ENCODE data around the gene ZDHHC3.
A peak's percentile ranks its signal among the peaks of the same experiment; 100 is the strongest.

Gene ZDHHC3

DNA sequence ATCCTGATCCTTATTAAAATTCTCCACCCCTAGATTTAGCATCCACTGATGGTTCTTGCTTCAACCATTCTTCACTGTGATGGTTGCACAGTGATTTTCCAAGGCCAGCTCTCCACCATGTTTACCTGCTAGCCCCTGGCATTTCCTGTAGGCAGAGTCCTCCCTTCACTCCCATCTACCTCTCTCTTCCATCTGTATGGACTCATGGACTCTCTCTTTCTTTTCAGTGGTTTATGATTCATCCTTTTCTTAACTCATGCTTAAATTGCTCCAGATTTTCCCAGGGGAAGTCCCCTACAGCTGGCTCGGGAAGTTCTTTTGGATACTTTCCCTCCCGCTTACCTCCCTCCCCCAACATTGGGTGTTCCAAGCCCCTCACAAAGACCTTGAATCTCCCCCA is 82.9 kb downstream of the ZDHHC3 start:
- peak; percentile 68 for DNase-seq (ENCODE audit: low read depth)

- no peak for DNase-seq (ENCODE audit: low read depth)
Measured at GRCh38 chr3:44892689-44893088, 83.3 kb downstream of the ZDHHC3 start.

DNA sequence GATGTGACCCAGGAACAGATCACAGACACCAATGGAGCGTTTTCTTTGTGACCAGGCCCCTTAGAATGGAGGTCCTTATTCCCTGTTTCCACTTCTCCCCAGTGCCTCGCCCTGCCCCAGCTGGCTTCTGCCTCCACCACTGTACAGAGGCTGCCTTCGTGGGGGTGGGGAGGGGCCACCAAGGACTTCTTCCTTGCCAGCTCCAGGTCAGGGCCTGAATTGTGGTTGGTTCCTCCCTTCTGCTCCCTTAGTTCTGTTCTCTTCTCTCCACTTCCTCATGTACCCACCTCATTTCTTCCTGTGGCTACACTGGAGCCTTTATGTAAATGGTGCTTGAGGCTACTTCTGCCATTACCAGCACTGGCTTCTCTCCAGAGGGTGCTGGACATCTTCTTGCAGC is 85.1 kb downstream of the ZDHHC3 start:
- no peak for DNase-seq (ENCODE audit: low read depth)

GRCh38 chr3:44890258-44890657 is 85.7 kb downstream of the ZDHHC3 start:
- peak; percentile 22 for DNase-seq (ENCODE audit: low read depth)

DNA sequence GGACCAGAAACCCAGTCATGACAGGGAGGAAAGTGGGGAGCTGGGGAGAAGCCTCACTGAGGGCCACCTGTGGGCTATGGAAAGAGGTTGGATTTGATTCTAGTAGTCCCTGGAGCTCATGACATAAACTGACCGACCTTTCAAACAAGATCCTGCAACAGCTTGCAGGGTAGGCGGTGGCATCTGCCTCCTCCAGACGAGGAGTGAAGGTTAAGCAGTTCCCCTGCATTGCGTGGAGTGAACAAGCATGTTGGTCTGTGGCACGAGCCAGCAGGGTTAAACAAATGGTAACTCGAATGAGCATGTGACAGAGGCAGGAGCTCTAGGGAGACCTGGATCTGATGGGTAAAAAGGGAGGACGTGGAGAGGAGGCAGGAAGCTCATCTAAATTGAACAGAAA is 88.9 kb downstream of the ZDHHC3 start:
- no peak for DNase-seq (ENCODE audit: low read depth)

- DNase-seq (ENCODE audit: low read depth) = no peak
Measured at GRCh38 chr3:44886561-44886960, 89.4 kb downstream of the ZDHHC3 start.

GRCh38 chr3:44885618-44886017 is 90.4 kb downstream of the ZDHHC3 start:
- peak; percentile 95 for DNase-seq (ENCODE audit: low read depth)

- peak; percentile 91 for DNase-seq (ENCODE audit: low read depth)
Measured at GRCh38 chr3:44883999-44884431, 92.0 kb downstream of the ZDHHC3 start.

- DNase-seq (ENCODE audit: low read depth) = no peak
Measured at GRCh38 chr3:44883213-44883955, 92.6 kb downstream of the ZDHHC3 start.

DNA sequence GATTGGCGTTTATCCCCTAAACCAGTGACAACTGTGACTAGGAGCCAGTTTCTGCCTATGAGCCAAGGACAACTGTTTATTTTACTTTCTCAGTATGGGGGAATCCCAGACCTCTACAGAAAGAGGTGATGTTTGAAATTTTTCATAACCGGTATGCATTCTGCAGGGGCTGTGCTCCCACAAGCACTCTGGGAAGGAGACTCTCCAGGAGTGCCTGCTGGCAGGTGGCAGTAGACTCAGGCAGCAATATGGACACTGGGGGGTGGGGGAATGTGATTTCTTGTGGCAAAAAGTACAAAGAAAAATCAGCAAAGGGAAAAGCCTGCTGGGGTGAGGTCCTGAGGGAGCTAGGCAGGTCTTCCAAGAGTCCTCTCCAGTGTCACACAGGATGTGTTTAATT is 95.7 kb downstream of the ZDHHC3 start:
- peak; percentile 7 for DNase-seq (ENCODE audit: low read depth)

DNA sequence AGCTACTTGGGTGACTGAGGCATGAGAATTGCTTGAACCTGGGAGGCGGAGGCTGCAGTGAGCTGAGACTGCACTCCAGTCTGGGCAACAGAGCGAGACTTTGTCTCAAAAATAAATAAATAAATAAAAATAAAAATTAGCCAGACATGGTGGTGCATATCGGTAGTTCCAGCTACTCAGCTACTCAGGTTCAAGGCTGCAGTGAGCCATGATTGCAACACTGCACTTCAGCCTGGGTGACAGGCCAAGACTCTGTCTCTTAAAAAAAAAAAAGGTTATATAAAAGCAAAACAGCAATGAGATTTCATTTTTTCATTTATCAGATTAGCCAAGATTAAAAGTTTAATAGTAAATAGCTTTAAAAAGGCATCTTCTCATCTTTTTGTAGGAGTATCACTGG is 98.6 kb downstream of the ZDHHC3 start:
- no peak for DNase-seq (ENCODE audit: low read depth)

GRCh38 chr3:44875596-44875995 is 100.4 kb downstream of the ZDHHC3 start:
- DNase-seq (ENCODE audit: low read depth) = no peak
